ENCODE results near the gene GLDN. TPM values are rescaled to one million over a fixed set of nuclear protein-coding genes. Genes with fewer than 3 reads are reported as not detected.
A peak's percentile ranks its signal among the peaks of the same experiment; 100 is the strongest.

The GLDN gene
- total and polyA plus RNA-seq, 11 donors, result 1.1 to 15.3 (median 10.3) TPM

- Histone ChIP-seq H3K36me3 (no peaks in the 10 kb centered on the region), H3K27ac (no peak overlapping the region), H3K4me1 (peaks cover 0 to 12% (median 0%) of the 10 kb centered on the region in 12 donors), H3K9me3 (no peaks in the 10 kb centered on the region), H3K4me3 (no peak overlapping the region), H3K27me3 (no peaks in the 10 kb centered on the region)
- intact Hi-C loops (cut with DNase I), result no loop called here
- ATAC-seq, result no peak
- 74 to 83% (median 75%) methylated on average over 4 of the region's 4 CpGs for WGBS, 4 donors
- DNase-seq, result no peak
- TF ChIP-seq CTCF (IDR thresholded peaks at IDR 0.05) (no peak), POLR2A (IDR thresholded peaks at IDR 0.05) (no peak)
Measured at GRCh38 chr15:51379390-51379789, 37.9 kb downstream of the GLDN start.

- H3K9me3 ChIP-seq, result no peaks in the 10 kb centered on the region
- ATAC-seq, result peak; percentile 85 to 96 (median 91)
- H3K4me3 ChIP-seq, result no peak overlapping the region
- H3K36me3 ChIP-seq, result no peaks in the 10 kb centered on the region
- H3K27ac ChIP-seq, result no peak overlapping the region
- TF ChIP-seq CTCF (IDR thresholded peaks at IDR 0.05) (peak; percentile 82 to 96 (median 90)), POLR2A (IDR thresholded peaks at IDR 0.05) (no peak)
- intact Hi-C loops (cut with DNase I), result loop anchor here (1.0 to 10.0 kb wide), 9 partner anchors 100 to 220 kb away; no protein-coding TSS in a partner anchor
- H3K27me3 ChIP-seq, result no peaks in the 10 kb centered on the region
- peaks cover 0 to 12% (median 0%) of the 10 kb centered on the region in 12 donors for H3K4me1 ChIP-seq
- 10 to 17% (median 15%) methylated on average over 14 of the region's 14 CpGs for WGBS, 4 donors
- DNase-seq, result peak in 4 of 5 donors; percentile 54 to 60 (median 58)
Measured at GRCh38 chr15:51380999-51381806, 39.7 kb downstream of the GLDN start.

- no peaks in the 10 kb centered on the region for H3K27me3 ChIP-seq
- 21 to 27% (median 23%) methylated on average over 4 of the region's 4 CpGs for WGBS, 4 donors
Measured at GRCh38 chr15:51382787-51383186, 41.3 kb downstream of the GLDN start.

More at GRCh38 chr15:51382787-51383186, 41.3 kb downstream of the GLDN start:
- DNase-seq (no peak), ATAC-seq (no peak)
- Histone ChIP-seq H3K9me3 (no peaks in the 10 kb centered on the region), H3K4me1 (peaks cover 0 to 12% (median 0%) of the 10 kb centered on the region in 12 donors), H3K4me3 (no peak overlapping the region), H3K36me3 (no peaks in the 10 kb centered on the region), H3K27ac (no peak overlapping the region)
- peak in 9 of 12 donors; percentile 15 to 50 (median 29) for TF ChIP-seq CTCF (IDR thresholded peaks at IDR 0.05)
- TF ChIP-seq POLR2A (IDR thresholded peaks at IDR 0.05), result no peak
- intact Hi-C loops (cut with DNase I), result loop anchor here in 9 of 10 donors (2.0 to 10.0 kb wide), 4 partner anchors 96 to 220 kb away; no protein-coding TSS in a partner anchor
